ENCODE measurements around the gene FLNA. TPM values are rescaled to one million over a fixed set of nuclear protein-coding genes. Genes with fewer than 3 reads are reported as not detected.

The FLNA gene
- total RNA-seq, 1 donor = 1,365 TPM

- DNase-seq (ENCODE audit: low read depth) = no peak
- TF ChIP-seq, protein P1, sequence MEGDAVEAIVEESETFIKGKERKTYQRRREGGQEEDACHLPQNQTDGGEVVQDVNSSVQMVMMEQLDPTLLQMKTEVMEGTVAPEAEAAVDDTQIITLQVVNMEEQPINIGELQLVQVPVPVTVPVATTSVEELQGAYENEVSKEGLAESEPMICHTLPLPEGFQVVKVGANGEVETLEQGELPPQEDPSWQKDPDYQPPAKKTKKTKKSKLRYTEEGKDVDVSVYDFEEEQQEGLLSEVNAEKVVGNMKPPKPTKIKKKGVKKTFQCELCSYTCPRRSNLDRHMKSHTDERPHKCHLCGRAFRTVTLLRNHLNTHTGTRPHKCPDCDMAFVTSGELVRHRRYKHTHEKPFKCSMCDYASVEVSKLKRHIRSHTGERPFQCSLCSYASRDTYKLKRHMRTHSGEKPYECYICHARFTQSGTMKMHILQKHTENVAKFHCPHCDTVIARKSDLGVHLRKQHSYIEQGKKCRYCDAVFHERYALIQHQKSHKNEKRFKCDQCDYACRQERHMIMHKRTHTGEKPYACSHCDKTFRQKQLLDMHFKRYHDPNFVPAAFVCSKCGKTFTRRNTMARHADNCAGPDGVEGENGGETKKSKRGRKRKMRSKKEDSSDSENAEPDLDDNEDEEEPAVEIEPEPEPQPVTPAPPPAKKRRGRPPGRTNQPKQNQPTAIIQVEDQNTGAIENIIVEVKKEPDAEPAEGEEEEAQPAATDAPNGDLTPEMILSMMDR (IDR thresholded peaks at IDR 0.05; ENCODE audit: insufficient read depth, low read length) = no peak
- H3K4me3 ChIP-seq (ENCODE audit: low read depth, low read length) = no peak overlapping the region
Measured at GRCh38 chrX:154332561-154332960, 41.9 kb downstream of the FLNA start.

GRCh38 chrX:154329294-154329693, 45.1 kb downstream of the FLNA start:
- TF ChIP-seq, protein P1 (IDR thresholded peaks at IDR 0.05; ENCODE audit: insufficient read depth, low read length) = no peak
- H3K4me3 ChIP-seq (ENCODE audit: low read depth, low read length) = no peak overlapping the region
- no peak for DNase-seq (ENCODE audit: low read depth)

DNA sequence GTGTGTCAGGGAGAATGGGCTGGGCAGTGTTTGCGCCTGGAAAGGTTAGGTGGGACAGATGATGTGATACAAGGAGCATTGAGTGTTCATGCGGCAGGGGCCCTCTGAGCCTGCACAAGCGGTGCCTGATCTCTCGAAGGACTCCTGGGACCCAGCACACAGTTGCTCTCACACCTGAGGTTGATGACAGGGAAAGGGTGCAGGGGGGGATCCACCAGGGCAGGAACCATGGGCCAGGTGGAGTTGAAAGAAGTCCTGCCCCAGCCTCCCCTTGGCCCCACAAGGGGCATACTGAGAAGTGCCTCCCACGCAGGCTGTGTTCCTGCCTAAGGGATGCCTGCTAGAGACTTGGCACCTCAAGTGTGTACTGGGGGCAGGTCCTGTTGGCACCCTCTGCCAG, 45.8 kb downstream of the FLNA start:
- no peak for DNase-seq (ENCODE audit: low read depth)
- TF ChIP-seq, protein P1 (IDR thresholded peaks at IDR 0.05; ENCODE audit: insufficient read depth, low read length) = no peak
- no peak overlapping the region for H3K4me3 ChIP-seq (ENCODE audit: low read depth, low read length)

DNA sequence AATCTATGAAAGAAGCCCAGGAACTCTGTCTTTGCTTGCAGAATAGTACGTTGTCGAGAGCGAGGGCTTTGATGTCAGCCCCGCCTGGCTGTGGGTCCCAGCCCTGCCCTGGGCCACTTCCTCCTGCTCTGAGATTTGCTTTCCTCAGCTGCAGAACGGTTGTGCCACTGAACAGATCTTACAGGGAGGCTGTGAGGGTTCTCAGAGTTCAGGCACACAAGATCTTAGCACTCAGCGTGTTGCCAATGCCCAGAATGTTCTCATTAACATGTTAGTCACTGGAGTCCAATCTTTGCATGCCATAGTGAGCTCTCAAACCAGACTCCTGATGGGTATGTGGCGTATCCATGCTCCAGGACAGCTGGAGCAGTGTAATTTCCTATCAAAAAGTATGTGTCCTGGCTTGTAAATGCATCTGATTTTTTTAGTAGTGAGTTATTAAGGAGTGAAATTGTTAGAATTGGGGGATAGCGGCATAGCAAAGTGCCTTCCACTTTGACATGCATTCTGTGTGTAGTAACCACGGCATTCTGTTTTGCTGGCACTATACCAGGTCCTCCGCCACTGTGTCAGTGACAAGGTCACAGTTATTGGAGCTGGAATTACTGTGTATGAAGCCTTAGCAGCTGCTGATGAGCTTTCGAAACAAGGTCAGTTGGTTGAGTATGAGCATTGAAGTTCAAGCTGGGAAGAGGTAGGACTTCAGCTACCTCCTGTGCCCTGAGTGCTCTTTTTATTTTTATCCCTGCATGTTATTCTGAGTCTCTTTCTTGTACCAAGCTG, 47.2 kb downstream of the FLNA start:
- no peak overlapping the region for H3K4me3 ChIP-seq (ENCODE audit: low read depth, low read length)
- peak; percentile 31 for DNase-seq (ENCODE audit: low read depth)
- TF ChIP-seq, protein P1 (IDR thresholded peaks at IDR 0.05; ENCODE audit: insufficient read depth, low read length) = no peak

- peak; percentile 40 for DNase-seq (ENCODE audit: low read depth)
- TF ChIP-seq, protein P1 (IDR thresholded peaks at IDR 0.05; ENCODE audit: insufficient read depth, low read length) = no peak
- no peak overlapping the region for H3K4me3 ChIP-seq (ENCODE audit: low read depth, low read length)
Measured at GRCh38 chrX:154325541-154325940, 48.9 kb downstream of the FLNA start.

DNA sequence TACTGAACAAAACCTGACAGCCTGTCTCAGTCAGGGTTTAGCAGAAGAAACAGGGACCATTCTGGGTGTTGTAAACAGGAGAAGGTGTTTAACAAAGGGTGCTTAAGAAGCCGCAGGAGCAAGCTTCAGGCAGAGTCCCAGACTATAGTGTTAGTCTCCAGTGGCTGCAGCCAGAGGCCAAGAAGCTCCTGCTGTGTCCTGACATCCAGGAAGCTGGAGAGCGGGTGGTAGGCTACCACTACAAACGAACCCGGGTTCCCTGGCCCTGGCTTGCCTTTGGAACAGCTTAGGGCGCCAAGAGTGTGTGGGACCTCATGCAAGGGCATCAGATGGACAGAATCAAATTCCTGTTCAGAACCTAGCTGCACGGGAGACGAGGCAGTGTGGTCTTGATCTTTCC, 50.9 kb downstream of the FLNA start:
- no peak overlapping the region for H3K4me3 ChIP-seq (ENCODE audit: low read depth, low read length)
- TF ChIP-seq, protein P1 (IDR thresholded peaks at IDR 0.05; ENCODE audit: insufficient read depth, low read length) = no peak
- no peak for DNase-seq (ENCODE audit: low read depth)

- TF ChIP-seq, protein P1 (IDR thresholded peaks at IDR 0.05; ENCODE audit: insufficient read depth, low read length) = no peak
- H3K4me3 ChIP-seq (ENCODE audit: low read depth, low read length) = no peak overlapping the region
- DNase-seq (ENCODE audit: low read depth) = no peak
Measured at GRCh38 chrX:154322890-154323289, 51.5 kb downstream of the FLNA start.

Measured in fibroblast of the aortic adventitia (primary cell).